K562 (cell line): ENCODE data around the gene MYL6B. TPM values are rescaled to one million over a fixed set of nuclear protein-coding genes. Genes with fewer than 3 reads are reported as not detected.

Source experiments
- AFF4 ChIP-seq: sonication (generic); formaldehyde crosslinking; IDR thresholded peaks from 2 replicates; pipeline ENCODE4 v1.8.0; 2023; ENCODE audit warnings: mild to moderate bottlenecking, missing genetic modification reagents
- CTCF ChIP-seq, 3 experiments: IDR thresholded peaks in 2 of 3; conservative IDR thresholded peaks in 1 of 3; 2 replicates each; pipeline ENCODE4 v1.5.1; 2011 to 2012; ENCODE audit warnings: low read length in 3 of 3, mild to moderate bottlenecking in 3 of 3, control low read depth in 2 of 3, improper control_type of control experiment in 1 of 3, inconsistent platforms in 1 of 3, low read depth in 1 of 3, mixed read lengths in 1 of 3, moderate library complexity in 1 of 3; ENCODE audit not compliant: insufficient read depth in 2 of 3
- HEY1 ChIP-seq: fragments of 250-450 bp; sonication (Bioruptor Pico); IDR thresholded peaks from 2 replicates; pipeline ENCODE4 v1.5.0; 2020; ENCODE audit warnings: mild to moderate bottlenecking, moderate library complexity, borderline replicate concordance
- KLF16 ChIP-seq: IDR thresholded peaks from 2 replicates; pipeline ENCODE4 v1.6.1; 2016; ENCODE audit warnings: antibody characterized with exemption
- MNT ChIP-seq, 2 experiments: fragments of 450-650 bp; conservative IDR thresholded peaks; 2 replicates each; pipeline ENCODE4 v1.6.1; 2017; ENCODE audit warnings: mild to moderate bottlenecking in 2 of 2, moderate library complexity in 2 of 2
- MYC ChIP-seq, 2 experiments: fragments of 250-450 bp in 1 of 2; sonication (Bioruptor Pico) in 1 of 2; IDR thresholded peaks; 2 replicates each; pipeline versions ENCODE4 v1.5.1 to v1.6.1; 2012 to 2021; ENCODE audit warnings: low read depth in 2 of 2, borderline replicate concordance in 1 of 2, improper control_type of control experiment in 1 of 2, low read length in 1 of 2, mild to moderate bottlenecking in 1 of 2, moderate library complexity in 1 of 2
- PML ChIP-seq: IDR thresholded peaks from 2 replicates; pipeline ENCODE4 v1.6.1; 2012; ENCODE audit warnings: low read length, inconsistent platforms
- POLR2A ChIP-seq: fragments of 450-650 bp; conservative IDR thresholded peaks from 2 replicates; pipeline ENCODE4 v1.6.1; 2016
- THRAP3 ChIP-seq: fragments of 450-650 bp; IDR thresholded peaks from 2 replicates; pipeline ENCODE4 v1.6.1; 2016; ENCODE audit warnings: mild to moderate bottlenecking, inconsistent platforms, borderline replicate concordance
- U2AF2 ChIP-seq: fragments of 200-400 bp; formaldehyde crosslinking; optimal IDR thresholded peaks from 2 replicates; pipeline ENCODE3; 2017; ENCODE audit warnings: low read depth, mild to moderate bottlenecking, low read length
- UBTF ChIP-seq, 2 experiments: IDR thresholded peaks; 2 replicates each; pipeline ENCODE4 v1.6.1; 2012; ENCODE audit warnings: improper control_type of control experiment in 2 of 2, low read depth in 2 of 2, low read length in 2 of 2, borderline replicate concordance in 1 of 2
- ZNF280A ChIP-seq: fragments of 450-650 bp; IDR thresholded peaks from 2 replicates; pipeline ENCODE4 v1.6.1; 2018; ENCODE audit warnings: mild to moderate bottlenecking, low read depth; ENCODE audit not compliant: partially characterized antibody
- polyA plus RNA-seq, 8 experiments: library from polyadenylated mRNA; depleted of rRNA in 4 of 8; stranded (reverse) in 5 of 8; unstranded in 3 of 8; fragments of >200 nt; fragmentation: Nextera tagmentation in 2 of 8; fragmentation: Illumina TruSeq in 1 of 8; extraction: Ambion mirVana in 2 of 8; extraction: Trizol in 1 of 8; gene quantifications; 2 replicates each; pipeline versions ENCODE4 v1.2.1 to v1.2.3, GENCODE V29; 2011 to 2014; ENCODE audit warnings: inconsistent platforms in 1 of 8, missing spikeins in 1 of 8
- total RNA-seq, 7 experiments: library from RNA; depleted of rRNA in 6 of 7; stranded (reverse); fragments of >200 nt in 6 of 7; fragmentation: Illumina TruSeq in 2 of 7; extraction: Trizol in 2 of 7; gene quantifications; 2 replicates each; pipeline versions ENCODE4 v1.2.1 to v1.2.3, GENCODE V29; 2011 to 2021; ENCODE audit warnings: low replicate concordance in 1 of 7

The MYL6B gene
- total and polyA plus RNA-seq, 9 of the 15 experiments (the other 6 are each of a cell fraction or from before 2014, with no cell fraction given) = 42.8 to 77.3 (median 68.6) TPM

GRCh38 chr12:56189099-56189917 is 36.9 kb downstream of the MYL6B start, which contains the start of gene SMARCC2 (continued):
- TF ChIP-seq ZNF280A (no peak), CTCF (IDR thresholded peaks at IDR 0.05 in 2 of 3, conservative IDR thresholded peaks at IDR 0.05 in 1 of 3; ENCODE audit: insufficient read depth in 2 of 3, low read depth in 1 of 3, low read length in 3 of 3) (peak; percentile 72 to 95 (median 95)), KLF16 (peak; percentile 48; the same call in 1 of the 2 replicates), MYC (IDR thresholded peaks at IDR 0.05; ENCODE audit: low read depth, low read length) (peak; percentile 58; the same call in 1 of the 2 replicates), MYC (CRISPR knock-in tag; IDR thresholded peaks at IDR 0.05; ENCODE audit: borderline replicate concordance, low read depth) (no peak), THRAP3 (peak; percentile 62; the same call in 1 of the 2 replicates), U2AF2 (no peak), HEY1 (CRISPR knock-in tag) (no peak), POLR2A (peak; percentile 72; the same call in 1 of the 2 replicates), MNT (conservative IDR thresholded peaks at IDR 0.05) (0 out of 4 replicates have a peak, but pooled peaks have one; percentile 14 to 32), AFF4 (CRISPR knock-in tag) (0 out of 2 replicates have a peak, but pooled peaks have one; percentile 67), PML (peak; percentile 33; the same call in 1 of the 2 replicates), UBTF (IDR thresholded peaks at IDR 0.05; ENCODE audit: borderline replicate concordance in 1 of 2, low read depth in 2 of 2, low read length in 2 of 2) (peak; percentile 54 to 75; a peak in 1 of 4 replicates)
